Measurements from ENCODE around the gene ABCC3.

The ABCC3 gene

DNA sequence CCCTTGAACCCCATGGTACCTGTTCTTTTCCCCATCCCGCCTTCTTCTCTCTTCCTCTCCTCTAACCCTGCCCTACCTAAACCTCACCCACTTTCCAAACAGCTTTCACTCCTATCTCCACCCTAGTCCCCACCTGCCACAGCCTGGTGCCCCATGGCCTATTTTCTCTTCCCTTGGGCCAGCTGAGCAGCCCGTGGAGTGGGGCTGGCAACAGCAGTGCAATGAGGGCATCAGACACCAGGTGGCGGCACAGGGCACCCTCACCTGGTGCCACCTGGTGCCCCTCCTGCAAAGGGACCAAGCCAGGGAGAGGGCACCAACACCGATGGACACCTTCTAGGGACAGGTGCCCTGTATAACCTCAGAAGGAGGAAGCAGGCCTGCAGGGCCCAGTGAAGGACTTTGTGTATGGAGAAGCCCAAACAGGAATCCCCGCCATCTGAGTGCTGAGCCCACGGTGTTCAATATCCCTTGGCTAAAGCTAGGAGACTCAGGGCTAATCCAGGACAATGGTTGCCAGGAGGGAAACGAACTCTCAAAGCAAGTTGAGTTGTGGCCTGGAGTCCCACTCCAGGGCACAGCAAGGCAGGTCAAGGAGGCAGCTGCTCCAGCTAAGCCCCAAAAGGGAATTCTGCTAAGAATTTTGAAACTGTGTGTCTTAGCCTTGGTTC is 4.0 kb upstream of the ABCC3 start:
- no peak for DNase-seq

DNA sequence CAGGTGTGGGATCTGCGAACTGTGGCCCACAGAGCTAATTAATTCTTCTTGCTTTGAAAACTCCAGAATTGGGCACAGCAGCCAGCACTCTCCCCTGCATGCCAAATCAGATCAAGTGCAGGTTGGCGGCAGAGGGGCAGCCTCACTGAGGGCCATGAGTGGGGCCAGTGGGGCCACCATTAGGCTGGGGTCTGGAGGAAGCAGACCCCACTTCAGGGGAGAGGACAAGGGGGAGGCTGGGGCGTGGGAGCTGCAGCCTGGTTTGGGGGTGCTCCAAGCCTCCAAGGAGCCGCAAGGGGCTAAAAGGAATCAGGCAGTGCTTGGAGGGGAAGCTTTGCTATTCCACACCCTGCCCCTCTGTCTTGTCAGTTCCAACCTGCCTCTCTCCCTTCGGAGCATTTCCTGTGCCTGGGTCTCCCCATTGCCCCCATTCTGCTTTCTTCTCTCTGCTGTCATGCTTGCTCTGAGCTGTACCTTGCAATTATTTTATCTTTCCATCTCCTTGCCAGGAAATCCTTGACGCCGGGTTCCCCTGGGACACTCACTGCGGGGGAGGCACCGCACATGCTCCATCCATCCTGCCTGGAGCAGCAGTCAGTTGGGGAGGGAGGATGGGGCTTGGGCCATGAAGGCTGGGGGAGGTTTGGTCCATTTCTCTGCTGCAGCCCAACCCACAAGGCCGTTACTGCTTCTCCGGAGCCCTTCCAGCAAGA is 3.3 kb upstream of the ABCC3 start:
- no peak for DNase-seq

- DNase-seq = no peak
Measured at GRCh38 chr17:50631908-50632571, 2.6 kb upstream of the ABCC3 start.

DNA sequence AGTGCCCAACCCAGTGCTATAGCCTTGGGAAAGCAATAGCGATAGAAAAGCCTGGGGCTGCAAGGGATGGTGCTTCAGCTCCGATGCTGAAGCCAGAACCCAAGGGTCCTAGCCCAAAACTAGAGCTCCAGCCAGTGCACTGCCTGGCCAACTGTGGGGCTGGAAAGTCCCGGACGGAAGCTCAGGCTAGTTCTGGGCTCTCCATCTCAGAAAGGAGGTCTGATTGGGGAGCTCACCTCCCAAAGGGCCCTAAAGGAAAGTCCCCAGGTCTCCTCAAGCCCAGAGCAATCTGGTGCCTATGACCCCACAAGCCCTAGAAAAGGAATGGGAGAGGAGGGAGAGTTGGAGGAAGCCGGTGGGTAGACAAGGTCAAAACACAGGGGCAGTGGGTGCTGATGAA is 2.0 kb upstream of the ABCC3 start:
- DNase-seq = no peak

DNA sequence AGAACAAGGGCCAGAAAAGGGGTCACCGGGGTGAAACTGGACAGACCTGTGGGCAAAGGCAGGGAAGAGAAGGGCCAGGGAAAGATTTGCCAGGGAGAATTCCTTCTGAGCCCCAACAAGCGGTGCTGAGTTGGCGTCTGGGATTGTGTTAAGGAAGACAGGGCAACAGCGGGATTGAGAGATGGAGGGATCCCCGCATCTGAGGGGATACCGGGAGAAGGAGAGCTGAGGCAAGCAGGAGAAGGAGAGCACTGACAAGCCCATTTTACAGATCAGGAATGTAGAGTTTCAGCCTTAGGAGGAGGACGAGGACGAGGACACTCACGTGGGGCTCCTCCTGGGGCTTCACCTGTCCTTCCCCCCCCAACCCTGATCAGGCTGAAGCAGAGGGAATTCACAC is 998 bp upstream of the ABCC3 start:
- DNase-seq = no peak

DNA sequence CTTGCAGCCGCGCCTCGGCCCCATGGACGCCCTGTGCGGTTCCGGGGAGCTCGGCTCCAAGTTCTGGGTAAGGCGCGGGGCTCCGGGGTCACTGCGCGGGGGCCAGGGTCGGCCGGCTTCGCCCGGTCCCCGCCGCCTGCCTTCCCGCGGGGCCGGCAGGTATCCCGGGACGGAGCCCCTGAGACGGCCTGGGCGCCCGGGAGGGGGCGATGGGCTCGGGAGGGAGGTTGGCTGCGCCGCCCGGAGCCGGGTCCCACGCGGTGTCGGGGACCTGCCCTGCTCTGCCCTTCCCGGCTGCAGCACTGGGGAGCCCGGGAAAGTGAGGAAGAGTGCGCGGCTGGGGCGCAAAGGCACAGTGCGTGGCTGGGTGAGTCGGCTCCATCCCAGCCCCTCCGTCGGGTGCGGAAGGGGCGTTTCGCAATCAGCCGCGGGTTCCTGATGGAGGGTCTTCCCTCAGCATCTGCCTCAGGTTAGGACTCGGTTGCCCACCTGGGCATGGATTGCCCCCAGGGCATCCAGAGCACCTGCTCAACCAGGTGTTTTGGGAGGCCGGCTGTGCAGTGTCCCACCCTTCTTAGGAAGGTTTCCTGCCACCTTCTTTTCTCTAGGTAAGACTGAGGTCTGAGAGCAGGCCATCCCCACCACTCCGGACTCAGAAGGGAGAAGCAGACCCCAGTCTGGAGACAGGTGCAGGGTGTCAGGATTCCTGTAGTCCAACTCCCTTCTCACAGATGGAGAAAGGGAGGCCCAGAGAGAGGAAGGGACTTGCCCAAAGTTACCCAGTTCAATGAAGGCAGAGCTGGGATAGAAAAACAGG is 442 bp downstream of the ABCC3 start:
- DNase-seq = no peak

- DNase-seq = no peak
Measured at GRCh38 chr17:50635732-50635981, 976 bp downstream of the ABCC3 start.

GRCh38 chr17:50635982-50636803 is 1.5 kb downstream of the ABCC3 start:
- no peak for DNase-seq

DNA sequence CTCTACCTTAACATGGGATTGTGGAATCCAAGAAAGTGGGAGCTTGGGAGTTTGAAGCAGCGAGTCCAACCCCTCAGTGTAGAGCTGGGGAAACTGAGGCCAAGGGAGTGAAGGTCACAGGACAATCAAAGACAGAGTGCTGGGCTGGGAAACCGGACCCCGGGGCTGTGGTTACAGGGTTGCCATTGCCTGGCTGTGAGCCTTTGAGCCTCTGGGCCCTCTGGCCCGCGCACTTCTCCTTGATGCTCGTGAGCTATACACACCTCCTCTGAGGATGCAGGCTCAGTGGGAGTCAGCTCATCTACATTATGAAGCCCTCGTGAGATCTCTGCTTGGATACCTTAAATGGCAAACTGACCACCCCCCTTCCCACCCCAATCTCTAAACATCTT is 2.1 kb downstream of the ABCC3 start:
- DNase-seq = no peak

GRCh38 chr17:50637829-50638605 is 3.3 kb downstream of the ABCC3 start:
- no peak for DNase-seq

GRCh38 chr17:50638606-50638965 is 3.9 kb downstream of the ABCC3 start:
- no peak for DNase-seq

GRCh38 chr17:50638966-50639713 is 4.5 kb downstream of the ABCC3 start:
- DNase-seq = no peak

DNA sequence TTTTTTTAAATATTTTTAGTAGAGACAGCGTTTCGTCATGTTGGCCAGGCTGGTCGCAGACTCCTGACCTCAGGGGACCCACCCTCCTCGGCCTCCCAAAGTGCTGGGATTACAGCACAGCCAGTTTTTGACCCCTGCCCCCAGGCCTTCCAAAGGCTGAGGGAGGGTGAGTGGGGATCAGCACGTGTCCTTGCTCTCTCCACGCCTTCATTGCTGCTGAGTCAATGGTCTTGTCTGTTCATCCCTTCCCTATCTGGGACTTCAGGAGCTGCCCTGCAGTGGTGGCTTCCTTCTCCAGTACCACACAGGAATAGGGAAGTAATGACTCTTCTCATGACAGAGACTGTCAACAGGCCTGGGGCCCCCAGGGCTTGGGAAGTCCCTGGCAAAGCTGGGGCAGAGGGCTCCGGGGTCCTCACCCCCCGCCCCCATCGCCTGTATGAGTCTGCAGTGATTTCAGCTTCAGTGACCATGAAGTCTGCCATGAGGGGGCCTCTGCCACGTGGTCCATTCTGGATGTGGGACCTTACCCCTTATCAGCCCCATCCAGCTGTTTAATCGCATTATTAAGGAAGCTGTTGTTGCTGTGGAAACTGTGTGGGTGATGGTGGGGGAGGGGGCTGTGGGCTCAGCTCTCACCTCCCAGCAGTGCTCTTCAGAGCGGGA is 6.1 kb downstream of the ABCC3 start:
- DNase-seq = no peak

- DNase-seq = no peak
Measured at GRCh38 chr17:50641357-50641756, 6.7 kb downstream of the ABCC3 start.

GRCh38 chr17:50642071-50642721 is 7.5 kb downstream of the ABCC3 start:
- no peak for DNase-seq

- no peak for DNase-seq
Measured at GRCh38 chr17:50642722-50643656, 8.3 kb downstream of the ABCC3 start.

GRCh38 chr17:50645748-50646682 is 11.3 kb downstream of the ABCC3 start:
- DNase-seq = no peak

GRCh38 chr17:50647187-50647586 is 12.5 kb downstream of the ABCC3 start:
- no peak for DNase-seq

All from NCI-H187 treated with DMSO at 0.1 percent for 48 hours (cell line).